AG10803 (cell line): ENCODE measurements around the gene CFAP221.

Source experiments
- DNase-seq: peaks from one replicate; pipeline ENCODE4 v3.0.0; 2010; ENCODE audit warnings: low read depth
- H3K4me3 ChIP-seq: 2 replicates; pipeline ENCODE4 v1.5.1; 2011; ENCODE audit warnings: mild to moderate bottlenecking, low read length, control low read depth
- TF ChIP-seq, protein P1 (sequence below): conservative IDR thresholded peaks from 2 replicates; pipeline ENCODE4 v1.5.1; 2011; ENCODE audit warnings: mild to moderate bottlenecking, low read length, control low read depth, inconsistent platforms

Gene CFAP221

DNA sequence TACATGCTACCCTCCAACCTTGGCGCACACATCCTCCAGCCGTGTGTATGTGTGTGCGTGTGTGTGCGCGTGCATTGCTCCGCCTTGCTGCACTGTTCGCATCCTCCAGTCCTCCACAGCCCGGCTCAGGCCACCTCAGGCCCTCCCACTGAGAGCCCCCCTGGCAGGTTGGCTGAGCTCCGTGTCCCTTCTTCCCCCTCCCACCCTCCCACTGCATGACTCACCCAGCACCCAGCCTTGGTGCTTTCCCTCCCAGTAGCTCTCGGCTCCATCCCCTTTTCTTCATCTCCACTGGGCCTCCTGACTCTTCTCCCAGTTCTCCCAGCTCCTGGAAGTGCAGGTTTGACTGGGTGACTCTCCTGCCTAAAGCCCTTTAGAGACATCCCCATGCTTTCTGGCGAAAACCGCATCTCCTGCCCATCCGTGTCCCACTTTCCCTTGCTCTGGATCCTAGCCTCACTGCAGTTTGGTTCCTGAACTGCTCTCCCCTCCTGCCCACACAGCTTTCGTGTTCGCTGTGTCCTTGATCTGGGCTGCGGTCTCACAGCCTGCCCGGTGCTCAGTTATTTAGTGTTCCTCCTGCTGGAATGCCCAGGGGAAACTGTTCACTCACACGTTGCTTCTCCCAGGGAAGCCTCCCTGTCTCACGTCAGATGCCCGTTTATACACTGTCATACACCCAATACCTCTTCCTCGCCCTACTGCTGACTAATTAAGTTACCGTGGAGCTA is 139.6 kb downstream of the CFAP221 start:
- no peak overlapping the region for H3K4me3 ChIP-seq
- TF ChIP-seq, protein P1, sequence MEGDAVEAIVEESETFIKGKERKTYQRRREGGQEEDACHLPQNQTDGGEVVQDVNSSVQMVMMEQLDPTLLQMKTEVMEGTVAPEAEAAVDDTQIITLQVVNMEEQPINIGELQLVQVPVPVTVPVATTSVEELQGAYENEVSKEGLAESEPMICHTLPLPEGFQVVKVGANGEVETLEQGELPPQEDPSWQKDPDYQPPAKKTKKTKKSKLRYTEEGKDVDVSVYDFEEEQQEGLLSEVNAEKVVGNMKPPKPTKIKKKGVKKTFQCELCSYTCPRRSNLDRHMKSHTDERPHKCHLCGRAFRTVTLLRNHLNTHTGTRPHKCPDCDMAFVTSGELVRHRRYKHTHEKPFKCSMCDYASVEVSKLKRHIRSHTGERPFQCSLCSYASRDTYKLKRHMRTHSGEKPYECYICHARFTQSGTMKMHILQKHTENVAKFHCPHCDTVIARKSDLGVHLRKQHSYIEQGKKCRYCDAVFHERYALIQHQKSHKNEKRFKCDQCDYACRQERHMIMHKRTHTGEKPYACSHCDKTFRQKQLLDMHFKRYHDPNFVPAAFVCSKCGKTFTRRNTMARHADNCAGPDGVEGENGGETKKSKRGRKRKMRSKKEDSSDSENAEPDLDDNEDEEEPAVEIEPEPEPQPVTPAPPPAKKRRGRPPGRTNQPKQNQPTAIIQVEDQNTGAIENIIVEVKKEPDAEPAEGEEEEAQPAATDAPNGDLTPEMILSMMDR: no peak
- DNase-seq: peak; percentile 5

DNA sequence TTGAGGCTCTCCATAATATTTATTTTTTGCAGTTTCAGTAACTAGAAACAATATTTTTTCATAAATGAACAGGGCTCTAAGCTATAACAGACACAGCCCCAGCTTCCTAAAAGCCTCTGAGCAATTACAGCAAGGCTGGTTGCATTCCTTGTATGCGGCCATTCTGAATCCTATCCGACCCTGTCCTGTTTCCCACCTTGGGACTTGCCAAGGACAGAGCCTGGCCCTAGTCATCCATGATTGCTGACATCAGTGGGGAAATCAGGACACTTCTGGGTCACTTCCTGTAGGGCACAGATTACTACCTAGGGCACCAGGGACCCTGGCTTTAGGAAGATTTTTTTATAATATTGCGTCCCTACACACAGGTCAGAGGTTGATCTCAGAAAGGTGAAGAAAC is 140.3 kb downstream of the CFAP221 start:
- TF ChIP-seq, protein P1: no peak
- H3K4me3 ChIP-seq: no peak overlapping the region
- no peak for DNase-seq

DNA sequence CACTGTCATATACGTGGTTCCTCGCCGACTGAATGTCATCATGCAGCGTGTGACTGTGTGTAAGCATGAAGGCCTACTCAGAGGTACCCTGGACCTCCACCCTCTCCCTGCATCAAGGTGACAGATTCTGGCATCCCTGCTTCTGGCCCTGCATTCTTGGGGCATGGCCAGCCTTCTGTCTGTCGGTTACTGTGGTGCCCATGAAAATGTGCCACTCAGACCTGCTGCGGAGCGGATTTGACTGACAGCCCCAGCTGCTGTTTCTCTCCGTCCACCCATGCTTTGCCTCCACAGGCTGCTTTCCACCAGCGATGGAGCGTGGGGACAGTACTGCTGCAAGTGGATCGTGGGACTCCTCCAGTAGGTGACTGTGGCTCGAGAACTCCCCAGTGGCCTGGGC is 144.4 kb downstream of the CFAP221 start:
- TF ChIP-seq, protein P1: no peak
- H3K4me3 ChIP-seq: no peak overlapping the region
- DNase-seq: no peak

DNA sequence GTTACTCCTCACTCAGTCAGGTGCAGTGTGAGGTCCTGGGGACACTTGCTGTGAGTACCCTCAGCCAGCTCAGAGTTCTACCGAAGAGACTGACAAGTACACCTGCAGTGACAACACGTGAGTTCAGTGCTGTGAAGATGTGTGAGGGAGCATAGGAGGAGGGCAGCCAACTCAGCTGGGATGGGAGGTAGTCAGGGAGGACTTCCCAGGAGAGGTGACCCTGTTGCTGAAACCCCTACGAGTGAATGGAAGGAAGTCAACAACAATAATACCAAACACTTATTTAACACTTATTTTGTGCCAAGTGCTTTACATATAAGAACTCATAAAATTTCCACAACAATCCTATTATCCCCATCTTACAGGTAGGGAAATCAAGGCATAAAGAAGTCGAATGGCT is 145.0 kb downstream of the CFAP221 start:
- TF ChIP-seq, protein P1: no peak
- DNase-seq: no peak
- no peak overlapping the region for H3K4me3 ChIP-seq

DNA sequence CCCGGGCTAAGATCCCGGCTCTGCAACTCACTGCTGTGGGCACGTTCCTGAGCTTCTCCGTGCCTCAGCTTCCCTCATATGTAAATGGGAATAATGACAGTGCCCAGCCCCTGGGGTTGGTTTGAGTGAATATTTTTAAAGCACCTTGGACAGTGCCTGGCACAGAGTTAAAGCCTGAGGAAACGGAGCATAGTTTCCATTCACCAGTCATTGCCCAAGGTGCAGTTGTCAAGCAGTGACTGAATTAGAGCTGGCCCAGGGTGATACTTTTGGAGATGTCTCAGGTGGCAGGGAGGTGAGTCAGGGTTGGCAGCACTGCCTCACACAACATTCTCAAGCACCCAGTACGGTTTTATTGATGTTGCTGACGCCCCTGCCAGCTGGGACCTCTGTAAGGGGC is 146.9 kb downstream of the CFAP221 start:
- DNase-seq: no peak
- no peak overlapping the region for H3K4me3 ChIP-seq
- TF ChIP-seq, protein P1: no peak

DNA sequence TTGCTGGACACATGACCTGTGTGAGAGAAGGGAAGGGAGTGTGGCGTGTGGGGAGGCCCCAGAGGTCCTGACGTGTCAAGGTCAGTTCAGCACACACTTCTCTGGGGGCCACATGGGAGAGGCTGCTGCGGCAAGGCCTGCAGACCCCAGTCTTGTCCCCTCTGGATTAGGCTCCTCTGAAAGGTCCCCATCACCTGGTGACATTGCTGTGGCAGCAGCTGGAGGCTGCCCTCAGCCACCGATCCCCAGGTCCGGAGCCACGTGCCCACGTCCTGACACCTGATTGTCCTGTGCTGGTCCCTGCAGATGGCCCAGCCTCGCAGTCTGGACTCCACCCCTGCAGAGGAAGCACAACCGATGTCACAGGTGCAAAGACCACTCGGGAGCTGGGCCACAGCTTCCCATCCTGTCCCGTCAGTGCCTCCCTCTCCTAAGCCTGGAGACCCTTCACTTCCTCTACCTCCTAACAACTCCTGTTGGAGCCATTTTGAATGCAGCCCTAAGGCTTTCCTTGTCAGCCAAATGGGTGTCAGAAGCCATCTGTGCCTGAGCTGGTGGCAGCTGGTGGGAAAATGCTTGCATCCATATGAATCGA is 147.5 kb downstream of the CFAP221 start:
- H3K4me3 ChIP-seq: no peak overlapping the region
- no peak for DNase-seq
- TF ChIP-seq, protein P1: no peak

DNA sequence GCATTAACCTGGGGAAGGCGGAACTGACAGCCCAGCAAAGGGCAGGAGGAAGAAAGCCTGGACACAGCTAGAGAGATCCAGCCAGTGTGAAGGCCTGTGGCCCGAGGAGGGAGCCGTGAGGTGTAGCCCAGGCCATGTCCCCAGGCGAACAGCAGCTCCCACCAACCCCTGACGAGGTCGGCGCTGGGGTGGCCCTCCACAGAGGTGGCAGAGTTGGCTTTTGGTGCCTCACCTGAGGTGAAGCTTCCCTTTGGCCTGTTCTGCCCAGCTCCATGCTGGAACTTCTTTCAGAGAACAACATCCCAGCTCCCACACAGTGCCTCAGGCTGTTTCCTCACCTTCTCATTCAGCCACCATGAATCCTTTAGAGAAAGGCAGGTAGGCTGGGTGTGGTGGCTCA is 148.1 kb downstream of the CFAP221 start:
- H3K4me3 ChIP-seq: no peak overlapping the region
- TF ChIP-seq, protein P1: no peak
- DNase-seq: no peak
